PC-9 (cell line): Measurements from ENCODE around the gene ALKBH7.

Experiments
- CTCF ChIP-seq: fragments of 200-600 bp; sonication (generic); conservative IDR thresholded peaks from 2 replicates; pipeline ENCODE4 v1.6.1; 2017; ENCODE audit warnings: mixed run types, antibody characterized with exemption, mild to moderate bottlenecking, moderate library complexity
- EZH2 ChIP-seq: fragments of 200-600 bp; sonication (generic); IDR thresholded peaks from 2 replicates; pipeline ENCODE4 v1.8.0; 2017; ENCODE audit warnings: antibody characterized with exemption, low read depth

- no peak for TF ChIP-seq CTCF
- no peak for TF ChIP-seq EZH2
Measured at GRCh38 chr19:6372594-6373095, at the start of gene ALKBH7.
